Suprapubic skin (tissue), 4 donors: ENCODE measurements around the gene COIL.

ENCODE experiments used
- EP300 ChIP-seq: sonication (generic); formaldehyde crosslinking; IDR thresholded peaks from one replicate; pipeline ENCODE4 v1.6.1; 2017; ENCODE audit warnings: antibody characterized with exemption
- POLR2A ChIP-seq, 2 donors: fragments of 450-650 bp; IDR thresholded peaks; one replicate each; pipeline ENCODE4 v1.6.1; 2017; ENCODE audit warnings: antibody characterized with exemption in 2 of 2, mild to moderate bottlenecking in 2 of 2, moderate library complexity in 2 of 2
- POLR2AphosphoS5 ChIP-seq, 3 donors: sonication (generic); formaldehyde crosslinking; IDR thresholded peaks; one replicate each; pipeline ENCODE4 v1.6.1; 2017; ENCODE audit warnings: antibody characterized with exemption in 3 of 3
- TF ChIP-seq, protein P1 (sequence below), 2 donors: fragments of 200-600 bp in 1 of 2; fragments of 450-650 bp in 1 of 2; sonication (generic) in 1 of 2; IDR thresholded peaks; one replicate each; pipeline ENCODE4 v1.5.1; 2016 to 2019; ENCODE audit warnings: antibody characterized with exemption in 2 of 2, mild to moderate bottlenecking in 1 of 2, moderate library complexity in 1 of 2

DNA sequence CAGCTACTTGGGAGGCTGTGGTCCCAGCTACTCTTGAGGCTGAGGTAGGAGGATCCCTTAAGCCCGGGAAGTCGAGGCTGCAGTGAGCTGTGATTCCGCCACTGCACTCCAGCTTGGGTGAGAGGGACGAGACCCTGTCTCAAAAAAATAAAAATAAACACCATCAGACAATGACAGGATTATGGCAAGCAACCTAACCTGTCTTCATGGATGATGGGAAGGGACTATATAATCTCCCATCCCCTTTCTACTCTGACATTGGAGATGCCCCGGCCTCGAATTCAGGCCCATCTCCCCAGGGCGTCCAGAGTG is 47.9 kb downstream of the COIL start:
- TF ChIP-seq, protein P1, sequence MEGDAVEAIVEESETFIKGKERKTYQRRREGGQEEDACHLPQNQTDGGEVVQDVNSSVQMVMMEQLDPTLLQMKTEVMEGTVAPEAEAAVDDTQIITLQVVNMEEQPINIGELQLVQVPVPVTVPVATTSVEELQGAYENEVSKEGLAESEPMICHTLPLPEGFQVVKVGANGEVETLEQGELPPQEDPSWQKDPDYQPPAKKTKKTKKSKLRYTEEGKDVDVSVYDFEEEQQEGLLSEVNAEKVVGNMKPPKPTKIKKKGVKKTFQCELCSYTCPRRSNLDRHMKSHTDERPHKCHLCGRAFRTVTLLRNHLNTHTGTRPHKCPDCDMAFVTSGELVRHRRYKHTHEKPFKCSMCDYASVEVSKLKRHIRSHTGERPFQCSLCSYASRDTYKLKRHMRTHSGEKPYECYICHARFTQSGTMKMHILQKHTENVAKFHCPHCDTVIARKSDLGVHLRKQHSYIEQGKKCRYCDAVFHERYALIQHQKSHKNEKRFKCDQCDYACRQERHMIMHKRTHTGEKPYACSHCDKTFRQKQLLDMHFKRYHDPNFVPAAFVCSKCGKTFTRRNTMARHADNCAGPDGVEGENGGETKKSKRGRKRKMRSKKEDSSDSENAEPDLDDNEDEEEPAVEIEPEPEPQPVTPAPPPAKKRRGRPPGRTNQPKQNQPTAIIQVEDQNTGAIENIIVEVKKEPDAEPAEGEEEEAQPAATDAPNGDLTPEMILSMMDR (IDR thresholded peaks at IDR 0.05) = no peak
- TF ChIP-seq POLR2AphosphoS5 (IDR thresholded peaks at IDR 0.05) (no peak), EP300 (no peak), POLR2A (IDR thresholded peaks at IDR 0.05) (no peak)
